Esophagus squamous epithelium (tissue), 5 donors: Measurements from ENCODE around the gene ZNF41. TPM values are rescaled to one million over a fixed set of nuclear protein-coding genes. Genes with fewer than 3 reads are reported as not detected.

ENCODE experiments used
- DNase-seq: peaks from one replicate; lab custom pipeline; 2025; lab: John Stamatoyannopoulos, UW
- H3K27ac ChIP-seq, 4 donors: fragments of 200-600 bp; sonication (generic); one replicate each; pipeline ENCODE4 v1.5.1; 2016 to 2019; ENCODE audit warnings: mild to moderate bottlenecking in 1 of 4
- H3K27me3 ChIP-seq, 4 donors: fragments of 200-600 bp; sonication (generic); 1 replicate in 3 of 4; 2 replicates in 1 of 4; pipeline versions ENCODE4 v1.5.1 to v1.6.0; 2017 to 2021; ENCODE audit warnings: antibody characterized with exemption in 1 of 4
- H3K36me3 ChIP-seq, 3 donors: fragments of 200-600 bp; sonication (generic); one replicate each; pipeline ENCODE4 v1.5.1; 2016 to 2019
- H3K4me1 ChIP-seq, 3 donors: fragments of 200-600 bp; sonication (generic); one replicate each; pipeline ENCODE4 v1.5.1; 2017 to 2019
- H3K4me3 ChIP-seq, 4 donors: fragments of 200-600 bp; sonication (generic); 1 replicate in 3 of 4; 2 replicates in 1 of 4; pipeline ENCODE4 v1.5.1; 2016 to 2019; ENCODE audit warnings: mild to moderate bottlenecking in 2 of 4, moderate library complexity in 1 of 4
- H3K9me3 ChIP-seq, 3 donors: fragments of 200-600 bp; sonication (generic); one replicate each; pipeline ENCODE4 v1.5.1; 2016 to 2019
- CTCF ChIP-seq, 6 experiments: fragments of 450-650 bp in 4 of 6; fragments of 200-600 bp in 2 of 6; sonication (generic) in 2 of 6; IDR thresholded peaks; one replicate each; pipeline ENCODE4 v1.5.1; 2016 to 2019; ENCODE audit warnings: antibody characterized with exemption in 6 of 6, mild to moderate bottlenecking in 4 of 6, moderate library complexity in 4 of 6
- POLR2A ChIP-seq, 4 donors: fragments of 450-650 bp; IDR thresholded peaks; one replicate each; pipeline ENCODE4 v1.6.1; 2017; ENCODE audit warnings: antibody characterized with exemption in 4 of 4, mild to moderate bottlenecking in 4 of 4, moderate library complexity in 3 of 4
- WGBS, 2 donors: methylation state at CpG; one replicate each; pipeline ENCODE4 v1.1.5; 2018; 5-methylcytosine and 5-hydroxymethylcytosine counted together
- intact Hi-C: fragments of 100-400 bp; cut with DNase I; formaldehyde crosslinking; loops from one replicate; pipeline ENCODE4 v1.15.0; 2022
- total RNA-seq, 4 donors: library from RNA; depleted of rRNA; stranded (reverse); fragments of >200 nt; gene quantifications; one replicate each; pipeline ENCODE4 v1.1.0, GENCODE V29; 2016
- donor health status: DM: yes; HTN: yes; CAD: no.

Gene ZNF41
- total RNA-seq, 4 donors from 2014 or later = 6.0 to 9.1 (median 7.2) TPM

GRCh38 chrX:47489507-47490275 is 6.7 kb upstream of the ZNF41 start:
- 73 to 92% methylated on average over 3 to 5 of the region's 6 CpGs for WGBS, 2 donors
- no peaks in the 10 kb centered on the region for H3K27me3 ChIP-seq
- no peaks in the 10 kb centered on the region for H3K36me3 ChIP-seq
- DNase-seq = no peak
- H3K4me1 ChIP-seq = peaks cover 0 to 2% (median 0%) of the 10 kb centered on the region in 3 donors
- H3K9me3 ChIP-seq = no peaks in the 10 kb centered on the region
- H3K27ac ChIP-seq = no peak overlapping the region
- no peak for TF ChIP-seq CTCF (IDR thresholded peaks at IDR 0.05)
- no peak for TF ChIP-seq POLR2A (IDR thresholded peaks at IDR 0.05)
- no peak overlapping the region for H3K4me3 ChIP-seq
- intact Hi-C loops = no loop called here

- Histone ChIP-seq H3K4me1 (peaks cover 0 to 20% (median 5%) of the 10 kb centered on the region in 3 donors), H3K27ac (no peak overlapping the region), H3K9me3 (no peaks in the 10 kb centered on the region), H3K4me3 (no peak overlapping the region), H3K27me3 (no peaks in the 10 kb centered on the region), H3K36me3 (no peaks in the 10 kb centered on the region)
- 53 to 77% methylated on average over 2 of the region's 2 CpGs for WGBS, 2 donors
- DNase-seq = no peak
- intact Hi-C loops = no loop called here
- no peak for TF ChIP-seq POLR2A (IDR thresholded peaks at IDR 0.05)
- TF ChIP-seq CTCF (IDR thresholded peaks at IDR 0.05) = no peak
These were observed 1.9 kb upstream of the ZNF41 start for GRCh38 chrX:47484885-47485284.

- H3K4me3 ChIP-seq = peak overlapping the region; percentile 72 to 92 (median 87)
- H3K27ac ChIP-seq = peak overlapping the region; percentile 95 to 99 (median 98)
- intact Hi-C loops = no loop called here
- no peaks in the 10 kb centered on the region for H3K27me3 ChIP-seq
- no peaks in the 10 kb centered on the region for H3K36me3 ChIP-seq
- no peaks in the 10 kb centered on the region for H3K9me3 ChIP-seq
- DNase-seq = no peak
- peaks cover 0 to 20% (median 5%) of the 10 kb centered on the region in 3 donors for H3K4me1 ChIP-seq
- TF ChIP-seq POLR2A (IDR thresholded peaks at IDR 0.05) (no peak), CTCF (IDR thresholded peaks at IDR 0.05) (no peak)
- 4 to 24% methylated on average over 18 to 24 of the region's 24 CpGs for WGBS, 2 donors
These were observed 565 bp upstream of the ZNF41 start for GRCh38 chrX:47483306-47484268.

GRCh38 chrX:47482065-47482511 is 934 bp downstream of the ZNF41 start:
- TF ChIP-seq POLR2A (IDR thresholded peaks at IDR 0.05) (no peak), CTCF (IDR thresholded peaks at IDR 0.05) (no peak)
- WGBS, 2 donors = 13 to 36% methylated on average over 8 of the region's 8 CpGs
- H3K36me3 ChIP-seq = no peaks in the 10 kb centered on the region
- H3K9me3 ChIP-seq = no peaks in the 10 kb centered on the region
- no peak for DNase-seq
- H3K27me3 ChIP-seq = no peaks in the 10 kb centered on the region
- peak overlapping the region; percentile 72 to 92 (median 87) for H3K4me3 ChIP-seq
- H3K4me1 ChIP-seq = peaks cover 0 to 20% (median 5%) of the 10 kb centered on the region in 3 donors
- peak overlapping the region; percentile 95 to 99 (median 98) for H3K27ac ChIP-seq
- intact Hi-C loops = no loop called here
